Small intestine (tissue), 7 donors: ENCODE results near the gene EPHB6. TPM values are rescaled to one million over a fixed set of nuclear protein-coding genes. Genes with fewer than 3 reads are reported as not detected.

ENCODE experiments used
- DNase-seq, 2 donors: peaks; one replicate each; pipeline versions ENCODE4 v3.0.0 to v3.0.0-alpha.2; 2013
- FAIRE-seq: peaks from 2 replicates; lab custom pipeline; 2012; peaks lifted over from hg19 to GRCh38; lab: Jason Lieb, UNC
- H3K27ac ChIP-seq, 3 donors: one replicate each; pipeline ENCODE4 v1.5.1; 2013; ENCODE audit warnings: low read length in 2 of 3, mild to moderate bottlenecking in 2 of 3, control low read depth in 1 of 3, inconsistent platforms in 1 of 3, low read depth in 1 of 3, moderate library complexity in 1 of 3
- H3K27me3 ChIP-seq, 3 donors: one replicate each; pipeline ENCODE4 v1.6.1; 2013; ENCODE audit warnings: low read length in 3 of 3, inconsistent platforms in 1 of 3; ENCODE audit not compliant: control insufficient read depth in 3 of 3, insufficient read depth in 3 of 3
- H3K36me3 ChIP-seq, 3 donors: one replicate each; pipeline ENCODE4 v1.6.1; 2013; ENCODE audit warnings: low read length in 3 of 3, inconsistent platforms in 1 of 3, low read depth in 1 of 3, mild to moderate bottlenecking in 1 of 3, moderate library complexity in 1 of 3; ENCODE audit not compliant: control insufficient read depth in 3 of 3, insufficient read depth in 2 of 3
- H3K4me1 ChIP-seq, 3 donors: one replicate each; pipeline ENCODE4 v1.6.1; 2013; ENCODE audit warnings: low read length in 2 of 3, inconsistent platforms in 1 of 3, low read depth in 1 of 3, mild to moderate bottlenecking in 1 of 3, moderate library complexity in 1 of 3; ENCODE audit not compliant: control insufficient read depth in 3 of 3, insufficient read depth in 2 of 3
- H3K4me3 ChIP-seq, 3 donors: one replicate each; pipeline ENCODE4 v1.5.1; 2013; ENCODE audit warnings: low read length in 3 of 3, control low read depth in 1 of 3, inconsistent platforms in 1 of 3, low read depth in 1 of 3, mild to moderate bottlenecking in 1 of 3, moderate library complexity in 1 of 3
- H3K9me3 ChIP-seq, 2 donors: one replicate each; pipeline ENCODE4 v1.6.1; 2013; ENCODE audit warnings: low read depth in 1 of 2, low read length in 1 of 2; ENCODE audit not compliant: control insufficient read depth in 2 of 2, insufficient read depth in 1 of 2
- WGBS, 3 donors: extraction: QIAGEN DNeasy Blood & Tissue Kit; methylation state at CpG; one replicate each; pipeline ENCODE4 v1.1.7; 2013; 5-methylcytosine and 5-hydroxymethylcytosine counted together
- polyA plus RNA-seq, 4 donors: library from polyadenylated mRNA; stranded (reverse) in 3 of 4; unstranded in 1 of 4; fragments of 200-250 nt in 3 of 4; fragments of 120-200 nt in 1 of 4; gene quantifications; one replicate each; pipeline versions ENCODE4 v1.2.1 to v1.2.3, GENCODE V29; 2013
- donor health status: healthy with polysubstance abuse.
- donor health status: control.
- donor health status: control.
- donor health status: Bipolar disorder and iron deficiency.
- donor health status: healthy.

EPHB6 gene
- polyA plus RNA-seq, 4 donors: 1.7 to 26.2 (median 11.8) TPM

DNA sequence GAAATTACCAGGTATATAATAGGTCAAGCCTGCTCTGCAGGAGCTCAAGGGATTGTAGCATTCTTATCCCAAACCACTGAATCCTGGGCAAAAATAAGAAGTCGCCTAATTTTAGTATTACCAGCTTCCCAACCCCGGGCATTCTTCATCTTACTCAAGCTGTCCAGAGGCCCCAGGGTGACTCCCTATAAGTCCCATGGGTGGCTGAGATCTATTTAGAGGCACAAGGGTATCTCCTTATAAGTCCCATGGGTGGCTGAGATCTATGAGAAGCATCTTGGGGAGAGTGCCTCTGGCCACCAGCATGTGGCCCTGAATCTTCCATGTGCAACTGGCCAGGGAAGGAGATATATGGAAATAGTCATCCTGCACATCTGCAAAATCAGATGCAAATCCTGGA, 45.2 kb upstream of the EPHB6 start:
- no peak for FAIRE-seq
- 70 to 76% (median 76%) methylated on average over 2 of the region's 2 CpGs for WGBS, 3 donors
- no peak for DNase-seq
- no peak overlapping the region for H3K4me3 ChIP-seq
- no peaks in the 10 kb centered on the region for H3K36me3 ChIP-seq
- H3K9me3 ChIP-seq: no peaks in the 10 kb centered on the region
- peak overlapping the region in 2 of 3 donors; percentile 37 to 92 for H3K27ac ChIP-seq
- peaks cover 0 to 29% (median 0%) of the 10 kb centered on the region in 3 donors for H3K27me3 ChIP-seq
- H3K4me1 ChIP-seq: no peaks in the 10 kb centered on the region

DNA sequence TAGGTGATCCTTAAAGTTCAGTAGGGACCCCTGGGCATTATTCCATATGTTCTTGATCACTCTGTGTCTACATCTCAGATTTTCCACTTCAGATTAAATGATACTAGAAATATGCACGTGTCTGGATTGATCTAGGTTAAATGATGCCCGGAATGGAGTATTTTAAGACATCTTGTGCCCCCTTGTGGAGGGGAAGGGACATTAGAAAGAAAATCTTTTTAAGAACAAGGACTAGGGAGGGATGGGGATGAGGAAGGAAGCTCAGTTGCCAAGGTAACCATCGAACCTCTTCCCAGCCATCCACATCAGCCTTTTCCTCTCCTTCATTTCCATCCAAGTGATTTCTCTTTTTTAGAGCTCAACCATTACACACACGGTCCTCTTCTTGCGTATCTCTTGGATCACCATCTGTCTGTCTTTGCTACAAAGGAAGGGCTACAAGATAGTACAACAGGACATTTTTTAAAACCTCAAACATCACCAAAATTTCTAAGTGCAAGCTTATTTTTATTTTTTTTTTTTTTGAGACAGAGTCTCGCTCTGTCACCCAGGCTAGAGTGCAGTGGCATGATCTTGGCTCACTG, 43.6 kb upstream of the EPHB6 start:
- Histone ChIP-seq H3K9me3 (no peaks in the 10 kb centered on the region), H3K4me1 (no peaks in the 10 kb centered on the region), H3K27ac (no peak overlapping the region), H3K4me3 (no peak overlapping the region), H3K27me3 (peaks cover 0 to 34% (median 2%) of the 10 kb centered on the region in 3 donors), H3K36me3 (no peaks in the 10 kb centered on the region)
- peak; percentile 30 to 64 for DNase-seq
- WGBS, 3 donors: 25 to 34% (median 31%) methylated on average over 6 of the region's 6 CpGs
- FAIRE-seq: no peak

DNA sequence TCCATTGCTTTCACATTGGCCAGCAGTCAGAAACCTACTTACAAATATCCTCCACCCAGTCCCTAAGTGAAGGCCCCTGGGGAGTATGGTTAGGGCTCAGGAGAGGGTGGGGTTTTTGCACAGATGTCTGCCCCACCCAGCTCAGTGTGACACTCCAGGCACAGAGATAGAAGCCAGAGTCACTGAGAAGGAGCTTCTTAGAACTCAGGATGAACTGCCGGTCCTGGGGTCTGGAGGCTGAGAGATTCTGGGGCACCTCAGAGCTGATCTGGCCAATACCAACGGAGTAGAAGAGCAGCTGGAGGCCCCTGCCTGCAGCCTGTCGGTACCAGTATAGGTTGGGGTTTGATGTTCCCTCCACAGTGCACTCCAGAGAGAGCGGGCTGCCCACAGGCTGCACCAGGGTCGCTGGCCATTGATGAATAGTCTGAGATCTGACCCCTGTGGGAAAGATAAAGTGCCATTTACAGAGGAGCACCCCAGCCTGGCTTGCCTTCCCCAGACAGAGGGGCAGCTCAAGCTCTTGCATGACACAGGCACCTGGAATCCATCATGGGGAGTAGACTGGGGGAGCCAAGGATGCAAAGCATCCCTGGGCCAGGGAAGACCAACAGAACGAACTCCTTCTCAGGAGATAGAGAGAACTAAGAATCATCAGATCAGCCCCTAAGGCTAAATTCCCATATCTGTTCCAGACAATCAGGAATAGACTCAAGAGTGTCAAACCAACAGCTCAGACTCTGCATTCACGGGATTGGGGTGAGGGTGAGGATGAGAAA, 42.2 kb upstream of the EPHB6 start:
- Histone ChIP-seq H3K4me3 (no peak overlapping the region), H3K27me3 (peaks cover 0 to 29% (median 2%) of the 10 kb centered on the region in 3 donors), H3K4me1 (no peaks in the 10 kb centered on the region), H3K27ac (no peak overlapping the region), H3K9me3 (no peaks in the 10 kb centered on the region), H3K36me3 (no peaks in the 10 kb centered on the region)
- DNase-seq (no peak), FAIRE-seq (no peak)
- 44 to 61% (median 50%) methylated on average over 7 of the region's 7 CpGs for WGBS, 3 donors

DNA sequence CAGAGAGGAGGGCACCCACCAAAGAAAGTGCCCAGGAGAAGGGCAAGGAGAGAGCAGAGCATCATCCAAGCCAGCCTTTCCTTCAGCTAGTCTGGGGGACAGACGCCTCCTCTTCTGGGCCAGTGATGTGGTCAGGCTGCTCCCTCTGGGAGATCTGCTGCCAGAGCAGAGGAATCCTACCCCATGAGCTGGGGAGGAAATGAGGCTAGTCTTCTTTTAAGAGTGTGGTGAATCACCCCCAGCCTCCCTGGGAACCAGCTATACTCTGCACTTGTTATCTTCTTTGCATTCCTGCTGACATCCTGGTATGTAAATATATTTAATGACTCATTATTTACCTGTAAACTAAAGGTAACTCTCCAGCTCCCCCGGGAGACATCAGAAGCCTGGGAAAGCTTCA, 41.6 kb upstream of the EPHB6 start:
- DNase-seq (no peak), FAIRE-seq (no peak)
- Histone ChIP-seq H3K4me1 (no peaks in the 10 kb centered on the region), H3K27me3 (peaks cover 0 to 26% (median 2%) of the 10 kb centered on the region in 3 donors), H3K27ac (no peak overlapping the region), H3K9me3 (no peaks in the 10 kb centered on the region), H3K4me3 (no peak overlapping the region), H3K36me3 (no peaks in the 10 kb centered on the region)
- 20 to 48% (median 29%) methylated on average over 2 of the region's 2 CpGs for WGBS, 3 donors

DNA sequence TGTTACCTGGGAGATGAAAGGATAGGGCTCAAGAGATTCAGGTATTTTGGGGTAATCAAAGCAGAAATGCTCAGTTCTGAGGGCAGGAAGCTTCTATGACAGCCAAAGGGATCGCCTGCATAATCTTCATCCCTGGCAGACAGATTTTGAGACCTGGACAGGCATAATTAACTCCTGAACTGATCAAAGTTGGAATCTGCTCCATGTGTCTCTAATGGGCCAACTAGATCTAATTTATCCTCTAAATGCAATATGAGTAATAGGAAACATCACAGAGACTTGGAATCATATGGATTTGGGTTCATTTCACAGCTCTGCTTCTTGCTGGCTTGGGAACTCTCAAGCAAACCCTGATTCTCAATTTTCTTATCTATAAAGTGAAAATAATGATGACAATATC, 41.2 kb upstream of the EPHB6 start:
- no peaks in the 10 kb centered on the region for H3K4me1 ChIP-seq
- peaks cover 0 to 26% (median 2%) of the 10 kb centered on the region in 3 donors for H3K27me3 ChIP-seq
- H3K27ac ChIP-seq: no peak overlapping the region
- H3K9me3 ChIP-seq: no peaks in the 10 kb centered on the region
- DNase-seq (no peak), FAIRE-seq (no peak)
- H3K36me3 ChIP-seq: no peaks in the 10 kb centered on the region
- WGBS, 3 donors: 39 to 63% (median 44%) methylated on average over 1 of the region's 1 CpG
- no peak overlapping the region for H3K4me3 ChIP-seq

DNA sequence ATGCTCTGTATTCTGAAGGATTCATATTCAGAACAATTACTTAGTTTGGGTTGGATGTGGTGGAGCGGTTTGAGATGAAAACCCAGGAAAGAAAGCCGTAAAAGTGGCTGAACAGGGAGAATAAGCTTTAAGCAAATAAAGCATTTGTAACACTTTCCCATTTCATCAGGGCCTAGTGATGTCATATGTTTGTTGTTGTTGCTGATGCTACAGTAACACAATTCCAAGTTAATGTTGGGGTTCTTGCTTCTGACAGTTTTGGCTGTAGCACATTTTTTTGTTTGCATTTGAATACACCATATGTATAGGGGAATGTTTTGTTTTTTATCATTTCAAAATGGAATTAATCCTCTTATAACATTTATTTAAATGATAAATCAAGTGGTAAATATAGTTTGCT, 40.4 kb upstream of the EPHB6 start:
- 54 to 73% (median 72%) methylated on average over 2 of the region's 2 CpGs for WGBS, 3 donors
- Histone ChIP-seq H3K27me3 (peaks cover 0 to 26% (median 2%) of the 10 kb centered on the region in 3 donors), H3K9me3 (no peaks in the 10 kb centered on the region), H3K27ac (no peak overlapping the region), H3K4me1 (no peaks in the 10 kb centered on the region), H3K36me3 (no peaks in the 10 kb centered on the region), H3K4me3 (no peak overlapping the region)
- DNase-seq (no peak), FAIRE-seq (no peak)

DNA sequence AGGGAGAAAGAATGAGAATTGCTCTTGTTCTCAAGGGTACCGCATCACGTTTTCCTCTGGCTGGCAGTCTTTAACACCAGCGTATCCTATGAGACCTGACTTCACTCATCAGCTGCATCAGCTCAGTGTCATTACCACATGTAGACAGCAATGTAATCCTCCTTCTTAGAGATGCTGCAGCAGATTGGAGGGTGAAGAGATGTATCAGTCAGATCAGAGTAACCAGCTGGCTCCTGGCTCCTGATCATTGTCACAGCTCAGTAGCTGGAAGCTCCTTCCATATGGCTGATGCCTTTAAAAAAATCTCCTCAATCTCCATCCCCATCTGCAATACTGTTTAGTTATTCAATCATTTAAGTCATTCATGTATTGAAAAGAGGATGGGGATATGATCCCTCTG, 39.7 kb upstream of the EPHB6 start:
- DNase-seq (no peak), FAIRE-seq (no peak)
- H3K4me1 ChIP-seq: no peaks in the 10 kb centered on the region
- no peaks in the 10 kb centered on the region for H3K9me3 ChIP-seq
- 72 to 93% (median 87%) methylated on average over 3 of the region's 3 CpGs for WGBS, 3 donors
- peaks cover 0 to 24% (median 2%) of the 10 kb centered on the region in 3 donors for H3K27me3 ChIP-seq
- no peak overlapping the region for H3K4me3 ChIP-seq
- H3K36me3 ChIP-seq: no peaks in the 10 kb centered on the region
- no peak overlapping the region for H3K27ac ChIP-seq

DNA sequence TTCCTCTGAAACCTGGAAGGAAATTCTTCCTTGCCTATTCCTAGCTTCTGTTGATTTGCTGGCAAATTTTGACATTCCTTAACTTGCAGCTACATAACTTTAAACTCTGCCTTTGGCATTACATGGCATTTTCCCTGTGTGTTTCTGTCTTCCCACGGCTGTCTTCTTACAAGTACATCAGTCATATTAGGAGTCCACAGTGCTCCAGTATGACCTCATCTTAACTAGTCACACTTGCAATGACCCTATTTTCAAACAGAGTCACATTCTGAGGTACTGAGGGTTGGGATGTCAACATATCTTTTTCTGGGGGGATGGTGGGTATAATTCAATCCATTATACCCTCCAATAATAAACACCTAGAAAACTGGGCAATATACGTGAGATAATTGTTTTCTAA, 37.4 kb upstream of the EPHB6 start:
- Histone ChIP-seq H3K27ac (no peak overlapping the region), H3K4me1 (no peaks in the 10 kb centered on the region), H3K9me3 (no peaks in the 10 kb centered on the region), H3K36me3 (no peaks in the 10 kb centered on the region), H3K4me3 (no peak overlapping the region), H3K27me3 (peaks cover 0 to 22% (median 2%) of the 10 kb centered on the region in 3 donors)
- WGBS, 3 donors: 70 to 78% (median 70%) methylated on average over 2 of the region's 2 CpGs
- no peak for FAIRE-seq
- no peak for DNase-seq
